Upper lobe of left lung (tissue), 4 donors: ENCODE data around the gene SNX10.

Experiments
- CTCF ChIP-seq, 6 experiments: fragments of 450-650 bp in 4 of 6; fragments of 200-600 bp in 2 of 6; sonication (generic) in 2 of 6; IDR thresholded peaks; one replicate each; pipeline ENCODE4 v1.5.1; 2016 to 2019; ENCODE audit warnings: antibody characterized with exemption in 6 of 6
- POLR2AphosphoS5 ChIP-seq, 2 donors: sonication (generic); formaldehyde crosslinking; IDR thresholded peaks; one replicate each; pipeline ENCODE4 v1.5.1; 2017; ENCODE audit warnings: antibody characterized with exemption in 2 of 2

GRCh38 chr7:26422761-26423160 lies 131.1 kb downstream of the SNX10 start:
- TF ChIP-seq CTCF (IDR thresholded peaks at IDR 0.05), result no peak
- TF ChIP-seq POLR2AphosphoS5 (IDR thresholded peaks at IDR 0.05), result no peak
